Measurements from ENCODE around the gene FANCL.
"Not testable (repeated sequence)": the region's sequence is repeated elsewhere in the genome, so short reads cannot be mapped to it uniquely, and the experiment has no call there.

The FANCL gene

GRCh38 chr2:58215429-58215828 is 25.7 kb downstream of the FANCL start:
- H3K27ac ChIP-seq (replicated peaks) = no peak overlapping the region
- DNase-seq (ENCODE audit: low read depth in 1 of 2, low spot score in 1 of 2) = no peak
- TF ChIP-seq SPI1 (IDR thresholded peaks at IDR 0.05; ENCODE audit: borderline replicate concordance, low read depth) (no peak), POLR2AphosphoS5 (IDR thresholded peaks at IDR 0.05; ENCODE audit: low read depth) (no peak), GABPA (IDR thresholded peaks at IDR 0.05; ENCODE audit: low read depth) (no peak), REST (IDR thresholded peaks at IDR 0.05; ENCODE audit: insufficient replicate concordance, low read depth) (no peak), CTCF (IDR thresholded peaks at IDR 0.05; ENCODE audit: insufficient read depth, low read length) (no peak)

GRCh38 chr2:58210951-58211568 is 30.1 kb downstream of the FANCL start:
- not testable (repeated sequence) for H3K4me3 ChIP-seq (replicated peaks; ENCODE audit: insufficient read depth, low read length); H3K27ac ChIP-seq (replicated peaks); DNase-seq (ENCODE audit: low read depth in 1 of 2, low spot score in 1 of 2); H3K27me3 ChIP-seq (ENCODE audit: insufficient read depth, poor library complexity, severe bottlenecking)

More at GRCh38 chr2:58215429-58215828, 25.7 kb downstream of the FANCL start:
- no peaks in the 10 kb centered on the region for H3K27me3 ChIP-seq (ENCODE audit: insufficient read depth, poor library complexity, severe bottlenecking)
- H3K4me3 ChIP-seq (replicated peaks; ENCODE audit: insufficient read depth, low read length) = no peak overlapping the region

- DNase-seq (ENCODE audit: low read depth in 1 of 2, low spot score in 1 of 2) = no peak
- TF ChIP-seq POLR2AphosphoS5 (IDR thresholded peaks at IDR 0.05; ENCODE audit: low read depth) = no peak
- no peak for TF ChIP-seq SPI1 (IDR thresholded peaks at IDR 0.05; ENCODE audit: borderline replicate concordance, low read depth)
- TF ChIP-seq CTCF (IDR thresholded peaks at IDR 0.05; ENCODE audit: insufficient read depth, low read length) = no peak
- no peak for TF ChIP-seq GABPA (IDR thresholded peaks at IDR 0.05; ENCODE audit: low read depth)
- TF ChIP-seq REST (IDR thresholded peaks at IDR 0.05; ENCODE audit: insufficient replicate concordance, low read depth) = no peak
Measured at GRCh38 chr2:58207189-58207588, 33.9 kb downstream of the FANCL start.

GRCh38 chr2:58206785-58207184 is 34.3 kb downstream of the FANCL start:
- H3K4me3 ChIP-seq (replicated peaks; ENCODE audit: insufficient read depth, low read length) = no peak overlapping the region
- no peak for TF ChIP-seq CTCF (IDR thresholded peaks at IDR 0.05; ENCODE audit: insufficient read depth, low read length)
- no peak for TF ChIP-seq REST (IDR thresholded peaks at IDR 0.05; ENCODE audit: insufficient replicate concordance, low read depth)
- no peak for TF ChIP-seq GABPA (IDR thresholded peaks at IDR 0.05; ENCODE audit: low read depth)
- TF ChIP-seq SPI1 (IDR thresholded peaks at IDR 0.05; ENCODE audit: borderline replicate concordance, low read depth) = no peak
- TF ChIP-seq POLR2AphosphoS5 (IDR thresholded peaks at IDR 0.05; ENCODE audit: low read depth) = no peak
- H3K27me3 ChIP-seq (ENCODE audit: insufficient read depth, poor library complexity, severe bottlenecking) = no peaks in the 10 kb centered on the region
- no peak for DNase-seq (ENCODE audit: low read depth in 1 of 2, low spot score in 1 of 2)
- no peak overlapping the region for H3K27ac ChIP-seq (replicated peaks)

More at GRCh38 chr2:58207189-58207588, 33.9 kb downstream of the FANCL start:
- H3K27me3 ChIP-seq (ENCODE audit: insufficient read depth, poor library complexity, severe bottlenecking) = no peaks in the 10 kb centered on the region
- no peak overlapping the region for H3K4me3 ChIP-seq (replicated peaks; ENCODE audit: insufficient read depth, low read length)
- no peak overlapping the region for H3K27ac ChIP-seq (replicated peaks)

All from HL-60 (cell line).